ENCODE measurements around the gene SLC2A4RG. TPM values are rescaled to one million over a fixed set of nuclear protein-coding genes. Genes with fewer than 3 reads are reported as not detected.

SLC2A4RG gene
- total RNA-seq, 8 experiments from 2014 or later, result 19.8 to 57.5 (median 36.4) TPM

DNA sequence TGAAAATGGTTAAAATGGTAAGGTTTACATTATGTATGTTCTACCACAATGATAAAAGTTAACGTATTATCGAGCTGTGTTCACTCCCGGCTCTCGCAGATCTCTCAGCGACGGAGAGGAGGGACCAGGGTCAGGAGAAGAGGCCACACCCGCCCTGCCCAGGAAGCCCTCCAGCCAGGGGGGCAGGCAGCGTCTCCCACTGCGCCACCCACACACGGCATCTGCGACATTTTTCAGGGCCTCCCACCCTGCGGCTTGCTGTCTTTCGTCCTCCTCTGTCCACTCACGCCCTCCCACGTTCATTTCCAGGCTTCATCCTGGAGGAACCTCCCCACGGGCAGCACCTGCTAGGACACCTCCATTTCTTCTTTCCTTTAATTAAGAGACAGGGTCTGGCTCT, 48.2 kb downstream of the SLC2A4RG start:
- H3K27ac ChIP-seq, result no peak overlapping the region
- H3K4me3 ChIP-seq, result no peak overlapping the region
- H3K4me1 ChIP-seq (replicated peaks in 1 of 2), result peaks cover 9 to 25% of the 10 kb centered on the region in 2 donors
- WGBS, 10 experiments, result 78 to 100% (median 84%) methylated on average over 3 to 11 of the region's 16 CpGs; no CpG with 5 or more reads in 4 of the 10 experiments
- no peak for ATAC-seq (replicated peaks in 6 of 8)
- in situ Hi-C loops (cut with MboI; ENCODE audit: low pct_unique_long_range_greater_than_20kb in 2 of 9, low sequenced_read_pairs in 9 of 9, unreplicated experiment in 9 of 9), result no loop called here

DNA sequence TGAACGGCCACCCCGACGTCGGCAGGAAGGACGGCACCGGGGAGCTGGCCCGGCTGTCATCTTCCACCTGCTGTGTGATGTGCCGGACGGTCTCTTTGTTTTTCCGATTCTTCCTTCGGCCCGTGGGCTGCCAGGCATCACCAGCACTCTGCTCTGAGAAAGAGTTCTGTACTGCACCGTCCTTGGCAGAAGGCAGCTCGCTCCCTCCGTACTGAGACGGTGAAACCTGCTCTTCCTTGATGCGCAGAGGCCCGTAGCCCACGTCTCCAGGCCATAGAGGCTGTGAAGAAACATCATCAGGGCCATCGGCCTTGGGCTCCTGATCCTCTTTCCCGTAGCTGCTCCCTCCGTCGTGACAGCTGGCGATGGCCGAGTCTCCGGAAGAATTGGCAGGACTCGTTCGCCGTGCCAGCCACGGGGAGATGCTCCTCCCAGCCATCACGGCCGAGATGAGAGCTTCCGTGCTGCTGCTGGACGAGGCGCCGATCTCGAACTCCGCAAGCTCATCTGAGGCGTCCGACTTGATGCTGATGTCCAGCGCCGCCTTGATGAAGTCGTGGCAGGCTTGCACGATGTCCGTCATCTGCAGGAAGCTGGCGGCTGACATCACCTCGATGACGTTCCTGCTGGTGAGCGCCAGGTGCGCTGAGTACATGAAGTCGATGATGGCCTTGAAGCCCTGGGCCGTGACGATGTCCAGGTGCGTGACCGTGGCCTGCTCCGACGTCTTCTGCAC, 50.4 kb downstream of the SLC2A4RG start:
- in situ Hi-C loops (cut with MboI; ENCODE audit: low pct_unique_long_range_greater_than_20kb in 2 of 9, low sequenced_read_pairs in 9 of 9, unreplicated experiment in 9 of 9), result no loop called here
- 60 to 100% (median 93%) methylated on average over 2 to 24 of the region's 57 CpGs; no CpG with 5 or more reads in 1 of the 10 experiments for WGBS, 10 experiments
- no peak for ATAC-seq (replicated peaks in 6 of 8)
- peaks cover 9 to 25% of the 10 kb centered on the region in 2 donors for H3K4me1 ChIP-seq (replicated peaks in 1 of 2)
- no peak overlapping the region for H3K27ac ChIP-seq
- H3K4me3 ChIP-seq, result no peak overlapping the region

DNA sequence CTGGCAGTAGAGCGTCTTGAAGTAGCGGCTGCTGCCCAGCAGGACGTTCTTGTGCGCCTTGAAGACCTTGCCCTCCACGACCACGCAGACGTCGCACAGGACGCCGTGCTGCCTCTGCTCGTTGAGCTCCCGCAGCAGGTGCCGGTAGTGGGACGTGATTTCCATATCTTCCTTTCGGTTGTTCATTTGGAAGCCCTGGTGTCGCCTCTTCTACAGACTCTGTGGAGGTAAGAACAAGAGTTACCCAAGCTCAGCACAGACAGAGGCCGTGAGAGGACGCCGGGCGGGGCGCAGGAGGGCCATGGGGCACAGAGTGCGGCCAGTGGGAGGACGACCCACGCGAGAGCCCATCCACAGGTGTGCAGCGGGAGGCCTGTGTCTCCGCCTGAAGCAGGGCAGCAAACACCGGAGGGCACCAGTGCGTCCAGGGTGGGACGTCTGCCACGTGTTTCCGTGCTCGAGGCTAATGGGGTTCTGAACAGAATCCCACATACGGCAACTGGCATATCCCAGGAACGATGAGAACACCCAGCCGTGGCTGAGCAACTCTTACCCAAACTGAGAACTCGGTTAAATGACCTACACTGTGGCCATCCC, 51.1 kb downstream of the SLC2A4RG start:
- no peak for ATAC-seq (replicated peaks in 6 of 8)
- no peak overlapping the region for H3K4me3 ChIP-seq
- H3K4me1 ChIP-seq (replicated peaks in 1 of 2), result peaks cover 9 to 24% of the 10 kb centered on the region in 2 donors
- no peak overlapping the region for H3K27ac ChIP-seq
- 80 to 100% (median 93%) methylated on average over 1 to 12 of the region's 37 CpGs; no CpG with 5 or more reads in 4 of the 10 experiments for WGBS, 10 experiments
- in situ Hi-C loops (cut with MboI; ENCODE audit: low pct_unique_long_range_greater_than_20kb in 2 of 9, low sequenced_read_pairs in 9 of 9, unreplicated experiment in 9 of 9), result no loop called here

DNA sequence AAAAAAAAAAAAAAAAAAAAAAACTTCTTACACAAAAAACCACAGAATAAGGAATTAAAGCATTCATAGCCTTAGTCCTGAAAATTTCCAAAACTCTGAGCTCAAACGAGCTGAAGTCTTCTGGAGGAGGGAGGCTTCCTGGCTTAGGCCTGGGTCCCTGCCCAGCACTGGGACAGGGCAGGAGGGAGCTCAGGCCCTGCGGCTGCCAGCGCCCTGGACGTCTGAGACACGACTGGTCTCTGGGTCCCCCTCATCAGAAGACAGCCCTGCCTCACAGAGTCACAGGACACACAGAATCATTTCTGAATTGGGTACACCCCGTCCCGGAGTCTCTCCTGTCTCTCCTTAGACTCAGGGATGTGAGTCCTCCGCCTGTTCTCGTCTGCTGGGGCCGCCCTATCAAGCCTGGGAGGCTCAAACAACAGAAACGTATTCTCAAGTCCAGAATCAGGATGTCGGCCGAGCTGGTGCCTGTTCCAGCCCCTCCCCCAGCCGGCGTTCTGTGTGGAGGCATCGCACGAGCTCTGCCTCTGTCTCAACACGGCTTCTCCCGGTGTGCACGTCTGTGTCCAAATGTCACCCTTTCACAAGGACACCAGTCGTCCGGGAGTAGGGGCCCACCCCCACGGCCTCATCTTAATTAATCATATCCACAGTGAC, 52.1 kb downstream of the SLC2A4RG start:
- 27 to 100% (median 40%) methylated on average over 1 to 11 of the region's 23 CpGs; no CpG with 5 or more reads in 4 of the 10 experiments for WGBS, 10 experiments
- H3K27ac ChIP-seq, result peak overlapping the region in 1 of 2 donors; percentile 64
- peak in 7 of 8 experiments; percentile 25 to 88 (median 65) for ATAC-seq (replicated peaks in 6 of 8)

DNA sequence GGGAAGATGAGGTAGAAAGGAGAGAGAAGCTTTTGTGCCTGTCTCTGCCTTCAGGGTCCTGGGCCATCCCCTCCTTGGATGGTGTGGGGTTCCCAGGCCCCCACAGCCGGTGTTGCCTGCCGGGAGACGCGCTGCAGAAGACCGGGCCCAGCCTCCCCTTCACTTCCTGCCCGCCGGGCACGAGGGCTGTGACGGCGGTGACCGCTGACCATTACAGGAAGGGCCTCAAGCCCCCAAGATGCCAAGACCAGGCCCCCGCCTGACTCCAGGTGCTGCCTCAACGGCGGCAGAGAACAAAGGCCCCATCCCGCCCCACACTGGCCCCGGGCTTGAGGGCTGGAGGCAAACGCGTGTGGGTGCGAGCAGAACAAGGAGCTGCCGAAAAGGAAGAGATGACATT, 53.3 kb downstream of the SLC2A4RG start:
- ATAC-seq (replicated peaks in 6 of 8), result no peak
- Histone ChIP-seq H3K4me3 (no peak overlapping the region), H3K27ac (no peak overlapping the region), H3K4me1 (replicated peaks in 1 of 2) (peaks cover 9 to 15% of the 10 kb centered on the region in 2 donors)
- in situ Hi-C loops (cut with MboI; ENCODE audit: low pct_unique_long_range_greater_than_20kb in 2 of 9, low sequenced_read_pairs in 9 of 9, unreplicated experiment in 9 of 9), result no loop called here
- no CpG with 5 or more reads among the region's 20 CpGs for WGBS, 10 experiments

More for the DNA sequence above, 52.1 kb downstream of the SLC2A4RG start:
- Histone ChIP-seq H3K4me3 (no peak overlapping the region), H3K4me1 (replicated peaks in 1 of 2) (peaks cover 9 to 15% of the 10 kb centered on the region in 2 donors)
- in situ Hi-C loops (cut with MboI; ENCODE audit: low pct_unique_long_range_greater_than_20kb in 2 of 9, low sequenced_read_pairs in 9 of 9, unreplicated experiment in 9 of 9), result no loop called here

Other genes with a start within 250 kb of the SLC2A4RG start
- 100 to 1,000 TPM in 4 of 8 experiments, 10 to 100 TPM in 2, 1 to 10 TPM in 2; 2.8 to 390 (median 139) TPM for gene EEF1A2, start 240.7 kb upstream of the SLC2A4RG start, total RNA-seq
- 100 to 1,000 TPM in 3 of 8 experiments, 10 to 100 TPM in 5; 12.8 to 270 (median 87.9) TPM for gene PPDPF, start 219.0 kb upstream of the SLC2A4RG start, total RNA-seq
- gene PTK6, start 202.4 kb upstream of the SLC2A4RG start, total RNA-seq, result 1 to 10 TPM in 1 of 8 experiments, under 1 TPM in 7; 0.10 to 1.6 (median 0.83) TPM
- gene SRMS, start 192.0 kb upstream of the SLC2A4RG start, total RNA-seq, result under 1 TPM in 2 of 8 experiments, not detected in 6; 0.11 to 0.27 TPM
- 1 to 10 TPM in 5 of 8 experiments, under 1 TPM in 3; 0.36 to 3.5 (median 2.0) TPM for gene FNDC11, start 185.6 kb upstream of the SLC2A4RG start, total RNA-seq
- 10 to 100 TPM in 5 of 8 experiments, 1 to 10 TPM in 3; 4.7 to 19.3 (median 14.1) TPM for gene HELZ2, start 165.5 kb upstream of the SLC2A4RG start, total RNA-seq
- gene GMEB2, start 112.7 kb upstream of the SLC2A4RG start, total RNA-seq, result 10 to 100 TPM in 2 of 8 experiments, 1 to 10 TPM in 6; 5.6 to 11.8 (median 8.4) TPM
- gene STMN3, start 86.4 kb upstream of the SLC2A4RG start, total RNA-seq, result 100 to 1,000 TPM in 2 of 8 experiments, 10 to 100 TPM in 6; 14.5 to 155 (median 69.2) TPM
- 10 to 100 TPM in 5 of 8 experiments, 1 to 10 TPM in 3; 5.9 to 30.7 (median 11.0) TPM for gene RTEL1, start 81.5 kb upstream of the SLC2A4RG start, total RNA-seq
- gene TNFRSF6B, start 43.1 kb upstream of the SLC2A4RG start, total RNA-seq, result 1 to 10 TPM in 1 of 8 experiments, under 1 TPM in 4, not detected in 3; 0.22 to 1.1 (median 0.69) TPM
- gene ARFRP1, start 31.8 kb upstream of the SLC2A4RG start, total RNA-seq, result 10 to 100 TPM; 22.7 to 45.5 (median 35.1) TPM
- 10 to 100 TPM; 10.4 to 28.3 (median 15.7) TPM for gene ZGPAT, start 31.7 kb upstream of the SLC2A4RG start, total RNA-seq
- gene LIME1, start 3.1 kb upstream of the SLC2A4RG start, total RNA-seq, result 1 to 10 TPM; 2.5 to 8.8 (median 3.9) TPM
- gene ZBTB46, start 91.5 kb downstream of the SLC2A4RG start, total RNA-seq, result 10 to 100 TPM in 5 of 8 experiments, 1 to 10 TPM in 3; 2.2 to 23.5 (median 16.2) TPM
- under 1 TPM in 1 of 8 experiments, not detected in 7; 0.60 TPM for gene ABHD16B, start 121.7 kb downstream of the SLC2A4RG start, total RNA-seq
- gene TPD52L2, start 125.5 kb downstream of the SLC2A4RG start, total RNA-seq, result 100 to 1,000 TPM in 1 of 8 experiments, 10 to 100 TPM in 7; 41.3 to 108 (median 70.4) TPM
- gene DNAJC5, start 155.3 kb downstream of the SLC2A4RG start, total RNA-seq, result 10 to 100 TPM; 31.7 to 80.7 (median 41.5) TPM
- 10 to 100 TPM; 15.5 to 59.3 (median 24.6) TPM for gene UCKL1, start 216.6 kb downstream of the SLC2A4RG start, total RNA-seq
- gene ZNF512B, start 230.2 kb downstream of the SLC2A4RG start, total RNA-seq, result 10 to 100 TPM in 7 of 8 experiments, 1 to 10 TPM in 1; 9.3 to 27.9 (median 16.3) TPM
- gene SAMD10, start 239.9 kb downstream of the SLC2A4RG start, total RNA-seq, result 1 to 10 TPM in 7 of 8 experiments, under 1 TPM in 1; 0.51 to 9.5 (median 6.1) TPM
- 10 to 100 TPM; 38.2 to 97.9 (median 64.2) TPM for gene PRPF6, start 241.4 kb downstream of the SLC2A4RG start, total RNA-seq

Data from motor neuron (in vitro differentiated cells).